ENCODE data around the gene MTF1. TPM values are rescaled to one million over a fixed set of nuclear protein-coding genes. Genes with fewer than 3 reads are reported as not detected.
"Not testable (repeated sequence)": the region's sequence is repeated elsewhere in the genome, so short reads cannot be mapped to it uniquely, and the experiment has no call there.

The MTF1 gene
- 10 to 100 TPM; 36.4 to 50.1 (median 49.1) TPM for total RNA-seq

GRCh38 chr1:37859507-37860345 is at the start of gene MTF1:
Gene MTF1 (minus strand): TSS chr1:37859592. CDS start chr1:37857658, 1,934 bp downstream.
- Mint-ChIP-seq H3K36me3 (ENCODE audit: insufficient read depth) (peaks cover 26% of the 10 kb centered on the region), H3K4me1 (ENCODE audit: low read depth) (peaks cover 35% of the 10 kb centered on the region), H3K9me3 (no peaks in the 10 kb centered on the region), H3K27me3 (ENCODE audit: low read depth) (no peaks in the 10 kb centered on the region), H3K4me3 (peak within 1 kb of the TSS; percentile 95)
- peak; percentile 99 for ATAC-seq
- DNase-seq = peak; percentile 96

- not testable (repeated sequence) for H3K9me3 Mint-ChIP-seq; H3K4me1 Mint-ChIP-seq (ENCODE audit: low read depth)
Observed at GRCh38 chr1:37908531-37908930, 49.1 kb upstream of the MTF1 start.

DNA sequence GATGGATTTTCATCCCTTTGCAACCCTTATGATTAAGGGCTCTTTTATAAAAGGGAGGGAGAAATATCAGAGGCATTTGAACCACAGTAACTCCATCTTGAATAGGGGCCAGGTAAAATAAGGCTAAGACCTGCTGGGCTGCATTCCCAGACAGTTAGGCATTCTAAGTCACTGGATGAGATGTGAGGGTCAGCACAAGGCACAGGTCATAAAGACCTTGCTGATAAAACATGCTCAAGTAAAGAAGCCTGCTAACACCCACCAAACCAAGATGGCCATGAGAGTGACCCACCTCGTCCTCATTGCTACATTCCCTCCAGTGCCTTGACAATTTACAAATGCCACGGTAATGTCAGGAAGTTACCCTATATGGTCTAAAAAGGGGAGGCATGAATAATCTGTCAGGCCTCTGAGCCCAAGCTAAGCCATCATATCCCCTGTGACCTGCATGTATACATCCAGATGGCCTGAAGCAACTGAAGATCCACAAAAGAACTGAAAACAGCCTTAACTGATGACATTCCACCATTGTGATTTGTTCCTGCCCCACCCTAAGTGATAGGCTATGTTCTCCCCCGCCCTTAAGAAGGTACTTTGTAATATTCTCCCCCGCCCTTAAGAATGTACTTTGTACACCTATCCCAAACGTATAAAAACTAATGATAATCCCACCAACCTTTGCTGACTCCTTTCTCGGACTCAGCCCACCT is 48.2 kb upstream of the MTF1 start:
- H3K36me3 Mint-ChIP-seq (ENCODE audit: insufficient read depth) = peaks cover 25% of the 10 kb centered on the region
- not testable (repeated sequence) for DNase-seq; H3K9me3 Mint-ChIP-seq; H3K27me3 Mint-ChIP-seq (ENCODE audit: low read depth); H3K4me1 Mint-ChIP-seq (ENCODE audit: low read depth); ATAC-seq; H3K4me3 Mint-ChIP-seq

More at GRCh38 chr1:37908531-37908930, 49.1 kb upstream of the MTF1 start:
- not testable (repeated sequence) for ATAC-seq; DNase-seq; H3K4me3 Mint-ChIP-seq; H3K27me3 Mint-ChIP-seq (ENCODE audit: low read depth)
- H3K36me3 Mint-ChIP-seq (ENCODE audit: insufficient read depth) = peaks cover 25% of the 10 kb centered on the region

DNA sequence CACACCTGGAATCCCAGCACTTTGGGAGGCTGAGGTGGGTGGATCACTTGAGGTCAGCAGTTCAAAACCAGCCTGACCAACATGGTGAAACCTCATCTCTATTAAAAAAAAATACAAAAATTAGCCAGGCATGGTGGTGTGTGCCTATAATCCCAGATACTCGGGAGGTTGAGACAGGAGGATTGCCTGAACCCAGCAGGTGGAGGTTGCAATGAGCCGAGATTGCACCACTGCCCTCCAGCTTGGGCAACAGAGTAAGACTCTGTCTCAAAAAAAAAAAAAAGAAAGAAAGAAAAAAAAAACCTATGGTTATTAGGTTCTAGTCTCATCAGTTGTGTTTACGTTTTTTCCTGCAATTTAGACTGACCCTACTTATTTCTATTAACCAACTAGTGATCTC is 47.2 kb upstream of the MTF1 start:
- ATAC-seq; H3K4me1 Mint-ChIP-seq (ENCODE audit: low read depth); H3K4me3 Mint-ChIP-seq; DNase-seq; H3K27me3 Mint-ChIP-seq (ENCODE audit: low read depth); H3K9me3 Mint-ChIP-seq: not testable (repeated sequence)
- H3K36me3 Mint-ChIP-seq (ENCODE audit: insufficient read depth) = peaks cover 29% of the 10 kb centered on the region

- Mint-ChIP-seq H3K4me1 (ENCODE audit: low read depth) (peaks cover 10% of the 10 kb centered on the region), H3K27me3 (ENCODE audit: low read depth) (no peaks in the 10 kb centered on the region), H3K36me3 (ENCODE audit: insufficient read depth) (peaks cover 29% of the 10 kb centered on the region), H3K4me3 (no peak overlapping the region), H3K9me3 (peaks cover 4% of the 10 kb centered on the region)
- DNase-seq = no peak
- no peak for ATAC-seq
Observed at GRCh38 chr1:37905727-37906126, 46.3 kb upstream of the MTF1 start.

GRCh38 chr1:37903921-37904320 is 44.5 kb upstream of the MTF1 start:
- not testable (repeated sequence) for ATAC-seq; H3K4me1 Mint-ChIP-seq (ENCODE audit: low read depth); H3K4me3 Mint-ChIP-seq; H3K9me3 Mint-ChIP-seq; H3K27me3 Mint-ChIP-seq (ENCODE audit: low read depth); DNase-seq
- peaks cover 22% of the 10 kb centered on the region for H3K36me3 Mint-ChIP-seq (ENCODE audit: insufficient read depth)

- DNase-seq = no peak
Observed at GRCh38 chr1:37902983-37903382, 43.6 kb upstream of the MTF1 start.

DNA sequence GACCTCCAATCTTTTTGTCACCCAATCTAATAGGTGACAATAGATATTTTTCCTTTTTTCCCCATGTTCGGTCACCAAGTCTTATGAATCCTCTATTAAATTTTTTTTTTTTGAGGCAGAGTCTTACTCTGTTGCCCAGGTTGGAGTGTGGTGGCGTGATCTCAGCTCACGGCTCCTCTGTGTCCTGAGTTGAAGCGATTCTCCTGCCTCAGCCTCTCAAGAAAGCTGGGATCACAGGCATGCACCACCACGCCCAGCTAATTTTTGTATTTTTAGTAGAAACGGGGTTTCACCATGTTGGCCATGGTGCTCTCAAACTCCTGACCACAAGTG is 42.5 kb upstream of the MTF1 start:
- no peaks in the 10 kb centered on the region for H3K9me3 Mint-ChIP-seq
- DNase-seq (no peak), ATAC-seq (no peak)
- no peak overlapping the region for H3K4me3 Mint-ChIP-seq
- H3K4me1 Mint-ChIP-seq (ENCODE audit: low read depth) = peaks cover 10% of the 10 kb centered on the region
- peaks cover 6% of the 10 kb centered on the region for H3K36me3 Mint-ChIP-seq (ENCODE audit: insufficient read depth)
- H3K27me3 Mint-ChIP-seq (ENCODE audit: low read depth) = no peaks in the 10 kb centered on the region

More at GRCh38 chr1:37902983-37903382, 43.6 kb upstream of the MTF1 start:
- H3K9me3 Mint-ChIP-seq = peaks cover 3% of the 10 kb centered on the region
- no peak overlapping the region for H3K4me3 Mint-ChIP-seq
- peaks cover 10% of the 10 kb centered on the region for H3K4me1 Mint-ChIP-seq (ENCODE audit: low read depth)
- no peak for ATAC-seq
- no peaks in the 10 kb centered on the region for H3K27me3 Mint-ChIP-seq (ENCODE audit: low read depth)
- peaks cover 13% of the 10 kb centered on the region for H3K36me3 Mint-ChIP-seq (ENCODE audit: insufficient read depth)

DNA sequence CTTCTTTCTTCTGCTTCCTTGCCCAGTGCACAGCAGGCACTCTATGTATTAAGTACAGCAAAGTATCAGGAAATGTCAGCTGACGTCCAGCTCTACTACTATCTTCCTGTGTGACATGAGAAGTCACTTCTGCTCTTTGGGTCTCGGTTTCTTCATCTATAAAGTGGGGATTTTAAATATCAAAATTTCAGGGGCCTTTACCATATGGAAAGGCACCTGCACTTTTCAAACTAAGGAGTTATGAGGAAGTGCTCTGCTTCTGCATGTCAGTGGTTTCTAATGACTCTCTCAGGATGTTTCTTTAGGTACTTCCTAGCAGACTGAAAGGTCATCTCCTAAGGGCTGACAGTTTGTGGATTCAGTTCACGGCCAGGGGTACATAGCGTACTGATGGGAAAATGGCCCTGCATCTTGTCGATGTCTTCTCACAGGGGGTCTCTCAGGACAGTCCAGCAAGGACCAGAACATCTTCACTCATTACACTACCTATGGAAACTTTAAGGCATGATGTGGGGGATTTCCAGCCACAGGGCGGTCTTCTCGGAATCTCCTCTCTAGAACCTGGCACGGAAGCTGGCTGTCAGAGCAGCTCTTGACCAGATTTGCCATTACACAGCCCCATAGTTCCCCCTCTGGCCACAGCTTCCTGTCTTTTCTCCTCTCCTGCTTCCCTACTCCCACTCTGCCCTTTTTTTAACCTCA is 42.0 kb upstream of the MTF1 start:
- H3K4me1 Mint-ChIP-seq (ENCODE audit: low read depth) = peaks cover 10% of the 10 kb centered on the region
- no peak overlapping the region for H3K4me3 Mint-ChIP-seq
- peaks cover 5% of the 10 kb centered on the region for H3K36me3 Mint-ChIP-seq (ENCODE audit: insufficient read depth)
- no peaks in the 10 kb centered on the region for H3K9me3 Mint-ChIP-seq
- no peaks in the 10 kb centered on the region for H3K27me3 Mint-ChIP-seq (ENCODE audit: low read depth)
- DNase-seq = no peak
- ATAC-seq = peak in 1 of 2 donors; percentile 43

DNA sequence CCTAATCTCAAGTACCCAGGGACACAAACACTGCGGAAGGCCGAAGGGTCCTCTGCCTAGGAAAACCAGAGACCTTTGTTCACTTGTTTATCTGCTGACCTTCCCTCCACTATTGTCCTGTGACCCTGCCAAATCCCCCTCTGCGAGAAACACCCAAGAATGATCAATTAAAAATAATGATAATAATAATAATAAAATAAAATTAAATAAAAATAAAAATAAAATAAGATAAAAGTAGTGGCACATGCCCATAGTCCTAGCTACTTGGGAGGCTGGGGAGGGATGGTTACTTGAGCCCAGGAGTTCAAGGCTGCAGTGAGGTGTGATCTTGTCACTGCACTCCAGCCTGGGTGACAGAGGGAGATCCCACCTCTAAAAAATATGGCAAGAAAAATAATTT is 38.2 kb upstream of the MTF1 start:
- H3K27me3 Mint-ChIP-seq (ENCODE audit: low read depth); ATAC-seq; H3K4me3 Mint-ChIP-seq; H3K4me1 Mint-ChIP-seq (ENCODE audit: low read depth); H3K9me3 Mint-ChIP-seq; H3K36me3 Mint-ChIP-seq (ENCODE audit: insufficient read depth); DNase-seq: not testable (repeated sequence)

- peaks cover 9% of the 10 kb centered on the region for H3K36me3 Mint-ChIP-seq (ENCODE audit: insufficient read depth)
- no peak for ATAC-seq
- H3K4me1 Mint-ChIP-seq (ENCODE audit: low read depth) = peaks cover 4% of the 10 kb centered on the region
- DNase-seq = no peak
- peaks cover 6% of the 10 kb centered on the region for H3K9me3 Mint-ChIP-seq
- no peak overlapping the region for H3K4me3 Mint-ChIP-seq
- no peaks in the 10 kb centered on the region for H3K27me3 Mint-ChIP-seq (ENCODE audit: low read depth)
Observed at GRCh38 chr1:37893673-37894072, 34.3 kb upstream of the MTF1 start.

DNA sequence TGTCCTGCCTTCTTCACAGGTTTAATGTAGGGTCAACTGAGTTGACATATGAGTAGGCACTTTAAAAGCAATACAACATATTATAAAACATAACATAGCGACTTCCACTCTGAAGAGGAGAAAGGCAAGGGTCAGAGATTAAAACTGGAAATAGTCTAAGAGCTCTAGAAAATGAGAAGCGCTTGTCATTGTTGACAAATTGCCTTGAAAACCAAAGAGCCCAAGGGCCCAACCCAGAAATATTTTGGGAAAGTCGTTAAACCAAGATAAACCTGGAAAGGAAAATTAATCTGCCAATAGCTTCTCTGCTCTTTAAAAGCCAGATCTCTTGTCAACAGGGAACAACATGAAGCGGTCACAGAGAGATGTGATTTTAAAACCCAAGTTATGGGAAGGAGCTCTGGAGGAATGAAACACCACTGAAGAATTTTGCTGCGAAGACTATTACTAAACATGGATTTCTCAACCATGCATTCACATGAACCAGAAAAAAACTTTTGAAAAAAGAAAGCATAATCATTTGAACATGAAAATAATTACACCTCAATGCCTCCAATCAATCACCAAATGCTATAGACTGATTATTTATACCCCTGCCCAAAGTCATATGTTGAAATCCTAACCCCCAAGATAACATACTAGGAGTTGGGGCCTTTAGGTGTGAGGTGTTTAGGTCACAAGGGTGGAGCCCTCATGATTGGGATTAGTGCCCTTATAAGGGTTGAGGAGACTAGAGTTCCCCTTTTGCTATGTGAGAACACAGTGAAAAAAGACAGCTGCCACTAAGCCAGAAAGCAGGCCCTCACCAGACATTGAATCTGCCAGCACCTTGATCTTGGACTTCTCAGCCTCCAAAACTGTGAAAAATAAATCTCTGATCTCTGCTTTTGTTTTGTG is 33.0 kb upstream of the MTF1 start:
- ATAC-seq (no peak), DNase-seq (no peak)
- Mint-ChIP-seq H3K27me3 (ENCODE audit: low read depth) (no peaks in the 10 kb centered on the region), H3K4me3 (no peak overlapping the region), H3K9me3 (peaks cover 6% of the 10 kb centered on the region), H3K36me3 (ENCODE audit: insufficient read depth) (peaks cover 19% of the 10 kb centered on the region), H3K4me1 (ENCODE audit: low read depth) (peaks cover 4% of the 10 kb centered on the region)

DNA sequence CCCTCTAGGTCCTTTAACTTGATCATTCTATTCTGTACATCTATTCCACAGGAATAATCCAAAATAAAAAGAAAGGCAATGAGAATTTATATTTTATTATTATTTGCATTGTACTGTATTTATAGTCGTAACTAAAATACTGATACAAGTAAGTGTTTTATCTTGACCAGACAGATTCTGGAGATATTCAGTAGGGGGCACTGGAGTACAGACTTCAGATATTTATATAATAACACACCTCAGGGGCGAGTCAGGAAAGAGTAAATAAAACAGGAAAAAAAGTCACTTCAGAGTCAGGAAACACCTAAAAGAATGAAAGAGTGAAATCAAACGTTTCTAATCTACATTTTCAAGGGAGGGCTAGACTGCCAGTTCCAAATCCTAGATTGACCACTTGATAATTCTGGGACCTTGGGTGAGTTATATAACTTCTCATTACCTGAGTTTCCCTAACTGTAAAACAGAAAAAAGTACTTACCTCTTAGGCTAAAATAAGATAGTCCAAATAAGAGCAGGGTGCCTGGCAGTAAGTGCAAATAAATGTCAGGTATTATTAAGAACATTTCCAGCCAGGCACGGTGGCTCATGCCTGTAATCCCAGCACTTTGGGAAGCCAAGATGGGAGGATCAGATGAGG is 31.1 kb upstream of the MTF1 start:
- ATAC-seq (no peak), DNase-seq (no peak)
- H3K36me3 Mint-ChIP-seq (ENCODE audit: insufficient read depth) = peaks cover 30% of the 10 kb centered on the region

More for the DNA sequence above, 31.1 kb upstream of the MTF1 start:
- peaks cover 4% of the 10 kb centered on the region for H3K4me1 Mint-ChIP-seq (ENCODE audit: low read depth)
- H3K27me3 Mint-ChIP-seq (ENCODE audit: low read depth) = no peaks in the 10 kb centered on the region
- peaks cover 6% of the 10 kb centered on the region for H3K9me3 Mint-ChIP-seq
- no peak overlapping the region for H3K4me3 Mint-ChIP-seq

Measured in activated T-cell treated with anti-CD3 and anti-CD28 coated beads, Interleukin-2, amount 50 U/mL, for 4 hours (primary cell).